Esophagus squamous epithelium (tissue), 4 donors: Measurements from ENCODE around the gene HDAC10.

Experiments used
- POLR2A ChIP-seq, 4 donors: fragments of 450-650 bp; IDR thresholded peaks; one replicate each; pipeline ENCODE4 v1.6.1; 2017; ENCODE audit warnings: antibody characterized with exemption in 4 of 4, mild to moderate bottlenecking in 4 of 4, moderate library complexity in 3 of 4
- TF ChIP-seq, protein P1 (sequence below), 6 experiments: fragments of 450-650 bp in 4 of 6; fragments of 200-600 bp in 2 of 6; sonication (generic) in 2 of 6; IDR thresholded peaks; one replicate each; pipeline ENCODE4 v1.5.1; 2016 to 2019; ENCODE audit warnings: antibody characterized with exemption in 6 of 6, mild to moderate bottlenecking in 4 of 6, moderate library complexity in 4 of 6

DNA sequence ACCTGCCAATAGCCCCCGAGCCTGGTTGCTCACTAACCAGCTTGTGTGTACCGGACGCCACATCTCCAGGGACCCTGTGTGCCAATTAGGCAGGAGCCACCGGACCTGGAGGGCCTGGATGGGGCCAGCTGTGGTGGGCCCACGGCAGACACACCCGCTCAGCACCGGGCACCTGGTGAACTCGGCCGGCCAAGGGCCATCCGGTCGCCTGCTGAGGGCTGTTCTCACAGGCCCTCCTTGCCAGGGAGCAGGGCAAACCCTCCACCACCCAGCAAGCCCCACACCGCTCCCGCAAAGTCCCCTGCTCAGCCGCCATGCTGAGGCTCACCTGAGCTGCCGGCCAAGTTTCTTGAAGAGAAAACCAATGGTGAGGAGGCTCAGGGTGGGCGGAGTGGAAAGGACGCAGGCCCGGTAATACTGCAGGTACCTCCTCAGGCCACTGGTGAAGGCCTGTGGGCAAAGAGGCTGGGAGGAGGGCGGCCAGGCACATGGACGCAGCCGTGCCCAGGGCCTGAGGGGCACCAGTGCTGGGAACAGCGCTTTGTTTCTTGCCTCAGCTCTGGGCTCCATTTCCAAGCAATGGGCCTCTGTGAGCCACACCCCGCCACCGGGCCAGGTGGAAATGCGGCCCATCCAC is 23.4 kb downstream of the HDAC10 start:
- TF ChIP-seq POLR2A (IDR thresholded peaks at IDR 0.05): no peak
- TF ChIP-seq, protein P1, sequence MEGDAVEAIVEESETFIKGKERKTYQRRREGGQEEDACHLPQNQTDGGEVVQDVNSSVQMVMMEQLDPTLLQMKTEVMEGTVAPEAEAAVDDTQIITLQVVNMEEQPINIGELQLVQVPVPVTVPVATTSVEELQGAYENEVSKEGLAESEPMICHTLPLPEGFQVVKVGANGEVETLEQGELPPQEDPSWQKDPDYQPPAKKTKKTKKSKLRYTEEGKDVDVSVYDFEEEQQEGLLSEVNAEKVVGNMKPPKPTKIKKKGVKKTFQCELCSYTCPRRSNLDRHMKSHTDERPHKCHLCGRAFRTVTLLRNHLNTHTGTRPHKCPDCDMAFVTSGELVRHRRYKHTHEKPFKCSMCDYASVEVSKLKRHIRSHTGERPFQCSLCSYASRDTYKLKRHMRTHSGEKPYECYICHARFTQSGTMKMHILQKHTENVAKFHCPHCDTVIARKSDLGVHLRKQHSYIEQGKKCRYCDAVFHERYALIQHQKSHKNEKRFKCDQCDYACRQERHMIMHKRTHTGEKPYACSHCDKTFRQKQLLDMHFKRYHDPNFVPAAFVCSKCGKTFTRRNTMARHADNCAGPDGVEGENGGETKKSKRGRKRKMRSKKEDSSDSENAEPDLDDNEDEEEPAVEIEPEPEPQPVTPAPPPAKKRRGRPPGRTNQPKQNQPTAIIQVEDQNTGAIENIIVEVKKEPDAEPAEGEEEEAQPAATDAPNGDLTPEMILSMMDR (IDR thresholded peaks at IDR 0.05): no peak
